Measurements from ENCODE around the gene NOG. TPM values are rescaled to one million over a fixed set of nuclear protein-coding genes. Genes with fewer than 3 reads are reported as not detected.

The NOG gene
- total and polyA plus RNA-seq, 9 of the 15 experiments (the other 6 are each of a cell fraction or from before 2014, with no cell fraction given), result not detected

GRCh38 chr17:56558088-56558487 is 35.4 kb upstream of the NOG start:
- no peaks in the 10 kb centered on the region for H3K9me3 ChIP-seq (replicated peaks; ENCODE audit: control insufficient read depth, insufficient read depth, low read depth, low read length)
- FAIRE-seq, result no peak

More at GRCh38 chr17:56558088-56558487, 35.4 kb upstream of the NOG start:
- Histone ChIP-seq H3K27ac (ENCODE audit: extremely low read depth, low read depth, low read length) (no peak overlapping the region), H3K4me1 (replicated peaks in 1 of 2; ENCODE audit: control insufficient read depth in 2 of 2, insufficient read depth in 2 of 2, low read length in 2 of 2) (no peaks in the 10 kb centered on the region), H2AFZ (ENCODE audit: low read depth, low read length) (no peak overlapping the region), H3K79me2 (ENCODE audit: control insufficient read depth, insufficient read depth, low read length) (no peaks in the 10 kb centered on the region), H3K4me2 (ENCODE audit: insufficient read depth, low read length) (no peak overlapping the region), H3K36me3 (ENCODE audit: control insufficient read depth, insufficient read depth, low read length) (no peaks in the 10 kb centered on the region), H3K9ac (ENCODE audit: insufficient read depth in 1 of 2, low read depth in 2 of 2, low read length in 2 of 2) (no peak overlapping the region; a peak in 1 of 4 replicates), H3K4me3 (no peak overlapping the region), H4K20me1 (replicated peaks; ENCODE audit: control insufficient read depth, insufficient read depth, low read length) (no peaks in the 10 kb centered on the region), H3K27me3 (ENCODE audit: control insufficient read depth in 2 of 2, insufficient read depth in 2 of 2, low read length in 2 of 2) (no peaks in the 10 kb centered on the region; a peak in 1 of 5 replicates), H3K9me1 (ENCODE audit: control insufficient read depth, insufficient read depth, low read length) (no peaks in the 10 kb centered on the region)
- no TSS peak for BruUV-seq (replicated peaks)
- ChIA-PET POLR2A (interaction anchor here (0.6 kb wide), 1 partner anchor 67 kb away, joined by 3 read pairs; no protein-coding TSS in a partner anchor), CTCF (ENCODE audit: low intra/inter-chr PET ratio) (no interaction called here)
- DNase-seq (ENCODE audit: extremely low read depth in 1 of 4, low spot score in 3 of 4), result no peak
- no peak for ATAC-seq
- TF ChIP-seq PCBP2 (IDR thresholded peaks at IDR 0.05; ENCODE audit: low read depth, low read length, poor library complexity, severe bottlenecking) (no peak), ZC3H8 (IDR thresholded peaks at IDR 0.05) (no peak), KDM5B (IDR thresholded peaks at IDR 0.05; ENCODE audit: insufficient replicate concordance, low read depth, low read length) (no peak), MAFF (IDR thresholded peaks at IDR 0.05; ENCODE audit: low read length) (no peak), IFI16 (CRISPR knock-in tag; IDR thresholded peaks at IDR 0.05) (no peak), POLR2AphosphoS2 (IDR thresholded peaks at IDR 0.05; ENCODE audit: low read length) (no peak), GATAD2A (IDR thresholded peaks at IDR 0.05) (no peak), MLLT1 (IDR thresholded peaks at IDR 0.05) (no peak), ZZZ3 (IDR thresholded peaks at IDR 0.05) (no peak), CREB1 (IDR thresholded peaks at IDR 0.05) (no peak), CREB1 (CRISPR knock-in tag; IDR thresholded peaks at IDR 0.05) (no peak), SLC30A9 (CRISPR knock-in tag; IDR thresholded peaks at IDR 0.05) (no peak), HDAC2 (IDR thresholded peaks at IDR 0.05) (no peak)
- TF ChIP-seq, protein P1, sequence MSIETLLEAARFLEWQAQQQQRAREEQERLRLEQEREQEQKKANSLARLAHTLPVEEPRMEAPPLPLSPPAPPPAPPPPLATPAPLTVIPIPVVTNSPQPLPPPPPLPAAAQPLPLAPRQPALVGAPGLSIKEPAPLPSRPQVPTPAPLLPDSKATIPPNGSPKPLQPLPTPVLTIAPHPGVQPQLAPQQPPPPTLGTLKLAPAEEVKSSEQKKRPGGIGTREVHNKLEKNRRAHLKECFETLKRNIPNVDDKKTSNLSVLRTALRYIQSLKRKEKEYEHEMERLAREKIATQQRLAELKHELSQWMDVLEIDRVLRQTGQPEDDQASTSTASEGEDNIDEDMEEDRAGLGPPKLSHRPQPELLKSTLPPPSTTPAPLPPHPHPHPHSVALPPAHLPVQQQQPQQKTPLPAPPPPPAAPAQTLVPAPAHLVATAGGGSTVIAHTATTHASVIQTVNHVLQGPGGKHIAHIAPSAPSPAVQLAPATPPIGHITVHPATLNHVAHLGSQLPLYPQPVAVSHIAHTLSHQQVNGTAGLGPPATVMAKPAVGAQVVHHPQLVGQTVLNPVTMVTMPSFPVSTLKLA (conservative IDR thresholded peaks at IDR 0.05), result no peak
- intact Hi-C loops (cut with micrococcal nuclease) (no loop called here), in situ Hi-C loops (cut with MboI) (no loop called here)
- 1% methylated on average over 7 of the region's 7 CpGs for WGBS (ENCODE audit: insufficient coverage, low coverage, missing lambda C conversion rate)

All from K562 (cell line).